ENCODE results near the gene HOXD4. TPM values are rescaled to one million over a fixed set of nuclear protein-coding genes. Genes with fewer than 3 reads are reported as not detected.
A peak's percentile ranks its signal among the peaks of the same experiment; 100 is the strongest.

Gene HOXD4
- total RNA-seq, 1 donor from 2014 or later: not detected

GRCh38 chr2:176138526-176138922 lies 12.8 kb upstream of the HOXD4 start:
- peaks cover 24% of the 10 kb centered on the region for H3K9me3 Mint-ChIP-seq (ENCODE audit: unreplicated experiment)
- TF ChIP-seq CTCF (IDR thresholded peaks at IDR 0.05; ENCODE audit: partially characterized antibody, unreplicated experiment): no peak
- H3K36me3 Mint-ChIP-seq (ENCODE audit: unreplicated experiment): peaks cover 5% of the 10 kb centered on the region
- DNase-seq: no peak
- H3K27me3 Mint-ChIP-seq (ENCODE audit: unreplicated experiment): peaks cover 45% of the 10 kb centered on the region
- no peak overlapping the region for H3K4me3 Mint-ChIP-seq (ENCODE audit: unreplicated experiment)
- peak overlapping the region; percentile 9 for H3K27ac Mint-ChIP-seq (ENCODE audit: unreplicated experiment)
- no peaks in the 10 kb centered on the region for H3K4me1 Mint-ChIP-seq (ENCODE audit: low read depth, unreplicated experiment)

DNA sequence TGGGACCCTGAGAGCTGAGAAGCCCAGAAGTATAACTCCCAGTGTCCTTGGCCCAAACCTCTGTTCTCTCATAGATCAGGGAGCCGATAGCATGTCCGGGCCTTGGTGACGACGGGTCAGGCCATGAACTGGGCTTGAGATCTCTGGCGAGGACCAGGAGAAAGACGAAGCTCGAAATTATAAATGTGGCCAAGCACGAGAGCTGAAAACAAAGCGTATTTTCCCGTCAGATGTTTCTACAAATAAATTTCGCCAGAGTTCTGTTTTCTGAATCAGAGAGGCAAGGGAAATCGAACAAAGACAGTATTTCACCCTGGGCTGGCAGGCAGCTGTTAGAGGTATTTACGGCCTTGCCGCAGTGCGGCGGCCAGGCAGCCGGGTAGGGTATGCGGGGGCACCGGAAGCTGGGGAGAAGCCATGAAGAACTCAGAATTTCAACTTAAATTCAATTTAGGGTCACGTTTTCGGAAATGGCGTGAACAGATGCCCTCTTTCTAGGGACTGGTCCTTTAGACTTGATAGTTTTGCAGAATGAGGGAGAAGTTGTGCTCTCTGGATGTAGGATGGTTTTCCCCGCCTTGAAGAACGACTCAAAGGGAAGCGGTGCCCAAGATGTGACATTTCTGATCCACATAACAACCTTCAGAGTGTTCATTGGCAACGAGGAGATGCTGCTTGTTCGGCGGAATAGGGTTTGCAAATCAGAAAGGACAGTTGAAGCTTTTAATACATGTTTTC lies 12.3 kb upstream of the HOXD4 start:
- Mint-ChIP-seq H3K36me3 (ENCODE audit: unreplicated experiment) (peaks cover 5% of the 10 kb centered on the region), H3K9me3 (ENCODE audit: unreplicated experiment) (peaks cover 21% of the 10 kb centered on the region), H3K27ac (ENCODE audit: unreplicated experiment) (no peak overlapping the region), H3K4me1 (ENCODE audit: low read depth, unreplicated experiment) (no peaks in the 10 kb centered on the region), H3K27me3 (ENCODE audit: unreplicated experiment) (peaks cover 42% of the 10 kb centered on the region), H3K4me3 (ENCODE audit: unreplicated experiment) (peak overlapping the region; percentile 12)
- no peak for DNase-seq
- TF ChIP-seq CTCF (IDR thresholded peaks at IDR 0.05; ENCODE audit: partially characterized antibody, unreplicated experiment): no peak

- DNase-seq: no peak
- peaks cover 5% of the 10 kb centered on the region for H3K36me3 Mint-ChIP-seq (ENCODE audit: unreplicated experiment)
- peak overlapping the region; percentile 12 for H3K4me3 Mint-ChIP-seq (ENCODE audit: unreplicated experiment)
- H3K27ac Mint-ChIP-seq (ENCODE audit: unreplicated experiment): no peak overlapping the region
- peaks cover 21% of the 10 kb centered on the region for H3K9me3 Mint-ChIP-seq (ENCODE audit: unreplicated experiment)
- H3K27me3 Mint-ChIP-seq (ENCODE audit: unreplicated experiment): peaks cover 39% of the 10 kb centered on the region
- H3K4me1 Mint-ChIP-seq (ENCODE audit: low read depth, unreplicated experiment): no peaks in the 10 kb centered on the region
- no peak for TF ChIP-seq CTCF (IDR thresholded peaks at IDR 0.05; ENCODE audit: partially characterized antibody, unreplicated experiment)
Measured at GRCh38 chr2:176139661-176140512, 11.5 kb upstream of the HOXD4 start.

- TF ChIP-seq CTCF (IDR thresholded peaks at IDR 0.05; ENCODE audit: partially characterized antibody, unreplicated experiment): peak; percentile 96
- Mint-ChIP-seq H3K27me3 (ENCODE audit: unreplicated experiment) (peaks cover 40% of the 10 kb centered on the region), H3K36me3 (ENCODE audit: unreplicated experiment) (peaks cover 5% of the 10 kb centered on the region)
Measured at GRCh38 chr2:176140513-176141317, 10.6 kb upstream of the HOXD4 start.

More at GRCh38 chr2:176140513-176141317, 10.6 kb upstream of the HOXD4 start:
- DNase-seq: peak; percentile 88
- no peak overlapping the region for H3K27ac Mint-ChIP-seq (ENCODE audit: unreplicated experiment)
- H3K9me3 Mint-ChIP-seq (ENCODE audit: unreplicated experiment): peaks cover 19% of the 10 kb centered on the region
- H3K4me3 Mint-ChIP-seq (ENCODE audit: unreplicated experiment): peak overlapping the region; percentile 10
- no peaks in the 10 kb centered on the region for H3K4me1 Mint-ChIP-seq (ENCODE audit: low read depth, unreplicated experiment)

Data from glutamatergic neuron (in vitro differentiated cells).